HEK293 (cell line): ENCODE measurements around the gene MT1B.
A peak's percentile ranks its signal among the peaks of the same experiment; 100 is the strongest.

Experiments
- CTCF ChIA-PET: fragments of 350-600 bp; formaldehyde crosslinking; extraction: SDS; loops from one replicate; lab custom pipeline; 2021; ENCODE audit warnings: antibody characterized with exemption; lab: Yijun Ruan, JAX
- POLR2A ChIA-PET: fragments of 300-600 bp; formaldehyde crosslinking; extraction: SDS; loops from one replicate; lab custom pipeline; 2020; ENCODE audit warnings: antibody characterized with exemption, inconsistent platforms; lab: Yijun Ruan, JAX
- H3K27ac ChIP-seq: fragments of 200-500 bp; sonication (Bioruptor generic); 2 replicates; pipeline ENCODE4 v1.5.1; 2014; ENCODE audit warnings: low read depth, low read length, control low read depth, inconsistent platforms; ENCODE audit errors: extremely low read depth
- H3K36me3 ChIP-seq, 2 experiments: fragments of 200-500 bp in 1 of 2; sonication (Bioruptor generic) in 1 of 2; 1 replicate in 1 of 2; 2 replicates in 1 of 2; pipeline ENCODE4 v1.5.1; 2014 to 2017; ENCODE audit warnings: inconsistent platforms in 2 of 2, low read length in 2 of 2; ENCODE audit not compliant: control insufficient read depth in 2 of 2, insufficient read depth in 1 of 2
- H3K4me1 ChIP-seq: fragments of 200-500 bp; sonication (Bioruptor generic); 2 replicates; pipeline ENCODE4 v1.5.1; 2014; ENCODE audit warnings: mild to moderate bottlenecking, low read length, inconsistent platforms; ENCODE audit not compliant: control insufficient read depth, insufficient read depth
- H3K4me3 ChIP-seq: 2 replicates; pipeline ENCODE4 v1.5.1; 2011; ENCODE audit warnings: low read depth, mild to moderate bottlenecking, control low read depth, low read length, moderate library complexity
- H3K9me3 ChIP-seq: fragments of 200-500 bp; sonication (Bioruptor generic); 2 replicates; pipeline ENCODE4 v1.5.1; 2014; ENCODE audit warnings: low read depth, low read length, inconsistent platforms; ENCODE audit not compliant: control insufficient read depth, insufficient read depth
- BCL6B ChIP-seq: fragments of 450-650 bp; formaldehyde crosslinking; IDR thresholded peaks from 2 replicates; pipeline ENCODE4 v1.5.1; 2017; ENCODE audit warnings: missing biosample characterization, missing genetic modification characterization
- KLF17 ChIP-seq: fragments of 450-650 bp; formaldehyde crosslinking; IDR thresholded peaks from 2 replicates; pipeline ENCODE4 v1.5.1; 2016; ENCODE audit warnings: missing biosample characterization, missing genetic modification characterization
- SP7 ChIP-seq: fragments of 450-650 bp; formaldehyde crosslinking; IDR thresholded peaks from 2 replicates; pipeline ENCODE4 v1.5.1; 2016; ENCODE audit warnings: missing biosample characterization, missing genetic modification characterization
- TCF7L2 ChIP-seq: IDR thresholded peaks from 2 replicates; pipeline ENCODE4 v1.6.1; 2011; ENCODE audit warnings: low read depth, mild to moderate bottlenecking, inconsistent platforms, low read length, moderate library complexity, borderline replicate concordance
- ZBTB11 ChIP-seq: fragments of 450-650 bp; formaldehyde crosslinking; conservative IDR thresholded peaks from 2 replicates; pipeline ENCODE4 v1.5.1; 2016; ENCODE audit warnings: low read depth, missing biosample characterization, missing genetic modification characterization
- ZIC2 ChIP-seq: fragments of 450-650 bp; formaldehyde crosslinking; IDR thresholded peaks from 2 replicates; pipeline ENCODE4 v1.5.1; 2016; ENCODE audit warnings: missing biosample characterization, missing genetic modification characterization
- ZNF10 ChIP-seq: fragments of 450-650 bp; formaldehyde crosslinking; IDR thresholded peaks from 2 replicates; pipeline ENCODE4 v1.5.1; 2017; ENCODE audit warnings: missing biosample characterization, missing genetic modification characterization
- ZNF121 ChIP-seq: fragments of 450-650 bp; formaldehyde crosslinking; IDR thresholded peaks from 2 replicates; pipeline ENCODE4 v1.5.1; 2016; ENCODE audit warnings: missing biosample characterization, missing genetic modification characterization
- ZNF146 ChIP-seq: fragments of 450-650 bp; formaldehyde crosslinking; IDR thresholded peaks from 2 replicates; pipeline ENCODE4 v1.5.1; 2016; ENCODE audit warnings: missing biosample characterization, missing genetic modification characterization
- ZNF280C ChIP-seq: fragments of 450-650 bp; formaldehyde crosslinking; IDR thresholded peaks from 2 replicates; pipeline ENCODE4 v1.5.1; 2016; ENCODE audit warnings: missing biosample characterization, missing genetic modification characterization
- ZNF354C ChIP-seq: fragments of 450-650 bp; formaldehyde crosslinking; IDR thresholded peaks from 2 replicates; pipeline ENCODE4 v1.5.1; 2016; ENCODE audit warnings: missing biosample characterization, missing genetic modification characterization, low read depth, borderline replicate concordance
- ZNF513 ChIP-seq: fragments of 450-650 bp; IDR thresholded peaks from 2 replicates; pipeline ENCODE4 v1.5.1; 2018; ENCODE audit warnings: missing biosample characterization, missing genetic modification characterization
- ZNF692 ChIP-seq: fragments of 450-650 bp; formaldehyde crosslinking; IDR thresholded peaks from 2 replicates; pipeline ENCODE4 v1.5.1; 2016; ENCODE audit warnings: missing biosample characterization, missing genetic modification characterization

Gene MT1B

GRCh38 chr16:56649271-56649670 is 2.4 kb upstream of the MT1B start (continued):
- TF ChIP-seq KLF17 (tag by site-specific recombination) (no peak), ZNF354C (tag by site-specific recombination) (no peak)
- TF ChIP-seq, all 188 proteins: peak for 0

- ChIA-PET CTCF (interaction anchor here (0.6 to 1.4 kb wide), 6 partner anchors 12 to 1382 kb away, joined by 3 to 5 read pairs (median 4); partner anchors contain the start of gene MT1A), POLR2A (no interaction called here)
- Histone ChIP-seq H3K4me3 (no peak overlapping the region), H3K4me1 (no peaks in the 10 kb centered on the region), H3K36me3 (no peaks in the 10 kb centered on the region), H3K9me3 (no peaks in the 10 kb centered on the region), H3K27ac (no peak overlapping the region)
- TF ChIP-seq SP7, result peak; percentile 45
- no peak for TF ChIP-seq ZNF692 (tag by site-specific recombination)
- TF ChIP-seq ZNF513 (tag by site-specific recombination), result no peak
- no peak for TF ChIP-seq ZNF146 (tag by site-specific recombination)
- no peak for TF ChIP-seq TCF7L2
- peak; percentile 95 for TF ChIP-seq BCL6B (tag by site-specific recombination)
- TF ChIP-seq ZBTB11 (tag by site-specific recombination), result no peak
- TF ChIP-seq ZNF10 (tag by site-specific recombination), result no peak
- TF ChIP-seq ZNF121 (tag by site-specific recombination), result no peak
- no peak for TF ChIP-seq ZIC2 (tag by site-specific recombination)
- TF ChIP-seq ZNF280C, result no peak
Observed at GRCh38 chr16:56649820-56650219, 1.9 kb upstream of the MT1B start.
